SK-N-MC (cell line): ENCODE results near the gene HS3ST4.

Experiments used
- EZH2 ChIP-seq: fragments of 200-600 bp; sonication (generic); IDR thresholded peaks from one replicate; pipeline ENCODE4 v1.6.1; 2017; ENCODE audit warnings: antibody characterized with exemption
- FOXP2 ChIP-seq: optimal IDR thresholded peaks from 2 replicates; pipeline ENCODE3; 2011; ENCODE audit warnings: mild to moderate bottlenecking, moderate library complexity; ENCODE audit not compliant: insufficient read depth; ENCODE audit errors: extremely low read length, control extremely low read depth
- POLR2AphosphoS5 ChIP-seq: IDR thresholded peaks from 2 replicates; pipeline ENCODE4 v1.6.1; 2012; ENCODE audit warnings: mild to moderate bottlenecking, low read depth, low read length, borderline replicate concordance

GRCh38 chr16:25716186-25716585 lies 24.4 kb downstream of the HS3ST4 start:
- no peak for TF ChIP-seq EZH2
- no peak for TF ChIP-seq POLR2AphosphoS5
- no peak for TF ChIP-seq FOXP2
